ENCODE measurements around the gene GPS1. TPM values are rescaled to one million over a fixed set of nuclear protein-coding genes. Genes with fewer than 3 reads are reported as not detected.

The GPS1 gene
- polyA plus RNA-seq, 1 donor = 69.4 TPM

GRCh38 chr17:82043507-82043906, 8.2 kb upstream of the GPS1 start:
- DNase-seq (ENCODE audit: low read depth) = no peak

- no peak for DNase-seq (ENCODE audit: low read depth)
Measured at GRCh38 chr17:82045936-82046484, 5.7 kb upstream of the GPS1 start.

GRCh38 chr17:82046903-82047302, 4.8 kb upstream of the GPS1 start:
- DNase-seq (ENCODE audit: low read depth) = no peak

- no peak for DNase-seq (ENCODE audit: low read depth)
Measured at GRCh38 chr17:82047379-82047778, 4.3 kb upstream of the GPS1 start.

- DNase-seq (ENCODE audit: low read depth) = no peak
Measured at GRCh38 chr17:82047914-82048570, 3.7 kb upstream of the GPS1 start.

- no peak for DNase-seq (ENCODE audit: low read depth)
Measured at GRCh38 chr17:82048571-82048971, 3.1 kb upstream of the GPS1 start.

- no peak for DNase-seq (ENCODE audit: low read depth)
Measured at GRCh38 chr17:82049106-82049505, 2.6 kb upstream of the GPS1 start.

GRCh38 chr17:82049521-82049971, 2.2 kb upstream of the GPS1 start:
- DNase-seq (ENCODE audit: low read depth) = no peak

GRCh38 chr17:82050152-82050760, 1.4 kb upstream of the GPS1 start:
- no peak for DNase-seq (ENCODE audit: low read depth)

- no peak for DNase-seq (ENCODE audit: low read depth)
Measured at GRCh38 chr17:82050761-82051641, 697 bp upstream of the GPS1 start.

- DNase-seq (ENCODE audit: low read depth) = no peak
Measured at GRCh38 chr17:82052638-82053059, 951 bp downstream of the GPS1 start.

- no peak for DNase-seq (ENCODE audit: low read depth)
Measured at GRCh38 chr17:82053130-82053529, 1.4 kb downstream of the GPS1 start.

GRCh38 chr17:82053556-82054263, 2.0 kb downstream of the GPS1 start:
- no peak for DNase-seq (ENCODE audit: low read depth)

GRCh38 chr17:82054351-82055022, 2.8 kb downstream of the GPS1 start:
- no peak for DNase-seq (ENCODE audit: low read depth)

- DNase-seq (ENCODE audit: low read depth) = no peak
Measured at GRCh38 chr17:82055023-82055964, 3.6 kb downstream of the GPS1 start.

- no peak for DNase-seq (ENCODE audit: low read depth)
Measured at GRCh38 chr17:82055965-82056728, 4.4 kb downstream of the GPS1 start.

- no peak for DNase-seq (ENCODE audit: low read depth)
Measured at GRCh38 chr17:82056729-82057621, 5.3 kb downstream of the GPS1 start.

GRCh38 chr17:82058230-82058854, 6.6 kb downstream of the GPS1 start:
- DNase-seq (ENCODE audit: low read depth) = no peak

Data from forelimb muscle (tissue), 1 donor.